LoVo (cell line): Measurements from ENCODE around the gene TMEM181.

Experiments used
- DNase-seq: peaks from one replicate; pipeline ENCODE4 v3.0.0-alpha.2; 2016; ENCODE audit warnings: low spot score

The TMEM181 gene

DNA sequence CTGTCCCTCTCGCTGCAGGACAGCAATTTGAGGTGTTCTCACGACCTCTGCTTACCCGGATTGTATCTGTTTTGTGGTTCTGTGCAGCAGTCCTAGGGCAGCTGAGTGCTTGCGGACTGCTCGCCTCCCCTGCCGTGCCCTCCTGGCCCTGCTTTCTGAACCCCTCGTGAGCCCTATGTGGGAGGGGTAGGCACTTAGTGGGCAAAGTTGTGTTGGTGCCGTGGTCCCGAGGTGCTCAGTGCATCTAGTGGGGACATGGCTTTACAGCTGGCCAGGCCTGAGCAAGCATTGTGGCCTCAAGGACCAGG lies 5.2 kb downstream of the TMEM181 start:
- DNase-seq, result no peak

DNA sequence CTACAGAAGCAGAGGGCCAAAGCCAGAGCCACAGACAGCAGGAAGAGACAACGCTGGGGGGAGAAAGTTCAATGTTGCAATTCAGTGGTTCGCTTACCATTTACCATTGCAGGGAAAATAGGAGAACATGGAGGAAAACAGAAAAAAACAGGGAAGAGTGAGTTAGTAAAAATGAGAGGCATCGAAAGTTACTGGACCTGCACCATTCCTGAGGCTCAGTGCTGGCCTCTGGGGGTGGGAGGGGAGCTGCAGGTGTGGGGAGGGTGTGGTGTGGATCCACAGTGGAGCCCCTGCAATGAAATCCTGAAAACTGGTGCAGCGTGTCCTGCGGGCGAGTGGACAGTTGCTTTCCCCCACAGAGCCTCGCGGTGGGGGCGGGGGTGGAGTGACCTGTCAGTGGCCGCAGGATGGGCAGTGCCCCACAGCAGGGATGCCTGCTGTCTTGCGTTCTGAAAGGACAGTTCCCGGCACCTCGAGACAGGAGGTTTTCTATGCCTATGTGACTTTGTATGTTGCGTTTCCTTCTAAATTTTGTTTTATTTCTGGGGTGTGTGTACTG lies 5.7 kb downstream of the TMEM181 start:
- no peak for DNase-seq

DNA sequence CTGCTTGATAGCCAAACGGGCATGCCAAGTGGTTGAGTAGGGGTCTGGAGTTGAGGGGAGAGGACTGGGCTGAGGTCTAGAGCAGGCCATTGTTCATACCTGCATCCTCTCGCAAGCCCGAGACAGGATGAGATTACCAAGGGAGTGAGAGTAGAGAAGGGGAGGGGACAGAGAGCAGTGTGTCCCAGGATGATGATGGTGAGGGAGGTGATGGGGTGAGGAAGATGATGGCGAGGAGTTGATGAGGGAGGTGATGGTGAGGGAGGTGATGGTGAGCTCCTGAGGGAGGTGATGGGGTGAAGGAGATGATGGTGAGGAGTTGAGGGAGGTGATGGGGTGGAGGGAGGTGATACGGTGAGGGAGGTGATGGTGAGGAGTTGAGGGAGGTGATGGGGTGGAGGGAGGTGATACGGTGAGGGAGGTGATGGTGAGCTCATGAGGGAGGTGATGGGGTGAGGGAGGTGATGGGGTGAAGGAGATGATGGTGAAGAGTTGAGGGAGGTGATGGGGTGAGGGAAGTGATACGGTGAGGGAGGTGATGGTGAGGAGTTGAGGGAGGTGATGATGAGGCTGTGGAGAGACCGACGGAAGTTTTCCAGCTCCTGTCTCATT lies 6.4 kb downstream of the TMEM181 start:
- DNase-seq, result no peak

DNA sequence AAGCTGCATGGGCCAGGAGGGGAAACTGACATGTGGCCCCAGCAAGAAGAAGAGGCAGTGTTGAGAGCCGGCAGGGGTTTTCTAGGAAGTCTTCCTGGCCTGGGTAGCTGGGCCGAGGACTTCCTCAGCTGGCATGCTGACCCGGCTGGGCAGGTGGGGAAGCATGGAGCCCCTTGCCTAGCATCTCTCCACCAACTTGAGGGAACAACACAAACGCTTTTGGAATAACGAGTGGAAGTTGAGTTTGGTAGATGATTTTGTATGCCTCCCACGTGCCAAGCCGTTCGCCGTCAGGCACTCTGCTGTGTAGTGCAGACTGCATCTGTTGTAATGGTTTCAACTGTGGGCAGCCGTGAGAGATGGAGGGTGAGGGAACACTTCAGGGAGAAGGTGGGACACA lies 7.3 kb downstream of the TMEM181 start:
- no peak for DNase-seq

DNA sequence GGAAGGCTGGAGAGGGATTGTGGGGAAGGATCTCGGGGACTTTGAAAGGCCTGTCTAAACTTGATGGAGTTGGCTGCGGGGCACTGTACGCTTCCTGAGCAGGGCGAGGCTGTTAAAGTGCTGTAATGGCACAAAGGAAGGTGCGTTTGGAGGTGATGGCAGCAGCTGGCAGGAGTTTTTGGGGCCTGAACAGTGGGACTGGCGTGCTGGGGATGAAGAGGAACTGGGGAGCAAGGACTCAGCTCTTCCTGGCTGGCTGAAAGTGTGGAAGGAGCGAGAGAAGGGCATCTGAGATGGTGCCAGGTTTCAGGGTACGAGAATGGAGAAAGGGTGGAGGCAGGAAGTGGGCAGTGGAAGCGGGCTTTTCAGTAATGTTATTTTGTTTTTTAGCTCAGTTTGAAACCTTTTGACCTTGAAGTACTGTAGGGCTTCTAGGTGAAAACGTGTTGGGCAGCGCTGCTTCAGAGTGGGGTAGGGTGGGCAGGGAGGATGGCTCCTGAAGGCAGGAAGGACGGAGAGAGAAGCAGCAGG lies 8.0 kb downstream of the TMEM181 start:
- no peak for DNase-seq

DNA sequence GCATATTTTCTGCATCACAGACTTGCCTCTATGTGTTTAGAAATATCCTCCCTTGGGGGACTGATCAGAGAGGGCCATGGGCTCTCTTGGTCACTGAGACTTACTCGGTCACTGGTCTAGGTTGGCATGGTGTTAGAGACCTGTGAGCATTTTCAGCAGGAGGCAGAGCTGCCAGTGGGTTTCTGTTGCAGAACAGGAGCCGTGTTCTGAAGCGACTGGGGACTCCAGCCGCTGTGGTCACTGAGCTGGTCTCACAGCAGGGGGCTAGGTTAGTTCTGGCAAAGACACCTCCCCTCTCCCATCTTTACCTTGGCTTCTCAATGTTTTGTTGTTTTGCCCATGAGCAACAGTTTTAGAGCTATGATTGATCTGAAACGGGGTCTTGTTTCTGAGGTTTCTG lies 8.7 kb downstream of the TMEM181 start:
- no peak for DNase-seq

DNA sequence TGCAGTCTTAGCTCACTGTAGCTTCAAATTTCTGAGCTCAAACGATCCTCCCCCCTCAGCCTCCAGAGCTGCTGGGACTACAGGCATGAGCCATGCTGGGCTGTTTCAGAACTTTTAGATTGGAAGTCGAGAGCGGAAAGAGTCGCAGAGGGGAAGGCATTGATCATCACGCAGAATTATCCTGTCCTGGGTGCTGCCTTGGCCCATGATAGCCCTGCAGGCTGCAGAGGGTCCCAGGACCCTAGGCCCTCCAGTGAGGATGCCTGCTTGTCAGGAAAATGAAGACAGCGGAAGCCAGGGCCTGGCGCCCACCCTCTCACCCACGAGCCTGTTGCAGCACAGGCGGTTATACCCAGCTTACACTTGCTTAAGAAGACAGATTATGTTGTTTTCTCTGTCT lies 9.1 kb downstream of the TMEM181 start:
- no peak for DNase-seq

DNA sequence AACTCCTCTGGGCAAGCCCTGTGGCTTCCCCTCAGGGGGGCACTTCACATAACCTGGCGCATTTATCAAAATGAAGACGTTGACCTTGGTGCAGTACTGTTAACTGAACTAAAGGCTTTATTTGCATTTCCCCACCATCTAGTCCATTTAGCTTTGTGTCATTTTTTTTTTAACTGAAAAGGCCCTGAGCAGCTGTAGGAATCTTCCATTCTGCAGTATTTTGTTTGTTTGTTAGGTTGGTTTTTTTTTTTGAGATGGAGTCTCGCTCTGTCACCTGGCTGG lies 10.7 kb downstream of the TMEM181 start:
- no peak for DNase-seq

DNA sequence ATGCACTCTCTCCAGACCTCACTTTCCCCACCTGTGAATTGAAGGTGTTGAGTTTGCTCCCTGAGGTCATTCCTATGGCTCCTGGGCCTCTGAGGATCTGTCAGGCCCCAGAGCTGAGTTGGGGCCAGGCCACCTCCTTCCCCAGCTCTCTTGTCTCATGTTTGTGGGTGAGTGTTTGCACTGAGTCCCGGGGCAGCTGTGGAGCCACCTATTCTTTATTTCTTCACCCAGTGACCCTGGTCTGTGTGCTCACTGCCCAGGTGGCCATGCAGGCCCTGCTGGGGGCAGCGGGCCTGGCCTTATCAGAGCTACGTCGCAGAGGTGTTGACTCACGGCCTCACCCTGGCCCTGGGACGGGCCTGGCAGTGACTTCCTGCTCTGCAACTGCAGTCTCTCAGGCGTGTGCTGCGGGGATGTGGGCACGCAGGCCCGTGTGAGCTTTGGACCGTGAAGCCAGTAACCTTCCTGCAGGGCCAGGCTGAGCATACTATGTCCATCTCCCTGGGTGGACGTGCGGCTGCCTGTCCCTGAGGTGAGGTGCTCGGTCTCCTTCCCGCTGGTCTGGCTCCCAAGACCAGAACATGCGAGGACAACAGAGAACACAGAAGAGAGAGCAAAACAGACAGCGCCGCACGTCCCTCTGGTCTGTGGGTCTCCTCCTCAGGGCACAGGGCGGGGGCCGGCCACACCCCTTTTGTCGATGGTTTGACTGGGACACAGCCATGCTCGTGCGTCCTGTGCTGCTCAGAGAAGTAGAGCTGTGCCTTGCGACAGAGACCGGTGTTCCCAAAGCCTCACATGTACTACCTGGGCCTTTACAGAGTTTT lies 12.1 kb downstream of the TMEM181 start:
- DNase-seq, result peak; percentile 60

DNA sequence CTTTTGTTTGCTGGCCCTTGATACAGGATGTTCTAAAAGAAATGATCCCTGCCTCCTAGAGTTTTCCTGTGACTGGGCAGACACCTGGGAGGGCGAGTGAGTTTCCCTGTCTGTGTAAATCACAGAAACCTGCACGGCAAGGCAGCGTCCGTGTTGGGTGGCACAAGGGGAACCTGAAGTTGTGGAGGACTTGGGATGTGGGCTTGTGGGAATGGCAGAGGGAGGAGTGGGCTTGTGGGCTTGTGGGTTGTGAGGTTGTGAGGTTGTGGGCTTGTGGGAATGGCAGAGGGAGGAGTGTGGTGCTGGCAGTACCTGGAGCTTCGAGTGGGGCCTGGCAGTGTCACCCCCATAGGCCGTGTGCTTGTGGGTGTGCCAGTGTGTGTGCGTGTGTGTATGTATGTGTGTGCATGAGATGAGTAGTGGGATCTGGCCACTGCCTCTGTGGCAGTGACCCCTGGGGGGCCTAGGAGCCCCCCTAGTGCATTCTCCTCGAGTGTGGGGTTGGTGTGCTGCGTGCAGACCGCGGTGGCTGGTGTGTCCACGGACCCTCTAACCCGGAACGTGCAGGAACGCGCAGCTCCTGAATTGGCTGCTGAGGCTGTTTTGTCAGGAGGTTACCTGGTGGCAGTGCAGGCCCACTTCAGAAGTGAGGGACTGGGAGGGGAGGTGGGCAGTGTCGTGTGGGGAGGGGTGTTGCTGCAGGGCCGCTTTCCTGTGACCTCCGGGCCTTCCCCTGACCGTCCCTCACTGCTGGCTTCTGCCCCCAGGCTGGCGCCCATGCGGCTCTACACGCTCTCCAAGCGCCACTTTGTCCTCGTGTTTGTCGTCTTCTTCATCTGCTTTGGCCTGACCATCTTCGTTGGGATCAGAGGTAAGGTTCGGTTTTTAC lies 13.0 kb downstream of the TMEM181 start:
- DNase-seq, result no peak

DNA sequence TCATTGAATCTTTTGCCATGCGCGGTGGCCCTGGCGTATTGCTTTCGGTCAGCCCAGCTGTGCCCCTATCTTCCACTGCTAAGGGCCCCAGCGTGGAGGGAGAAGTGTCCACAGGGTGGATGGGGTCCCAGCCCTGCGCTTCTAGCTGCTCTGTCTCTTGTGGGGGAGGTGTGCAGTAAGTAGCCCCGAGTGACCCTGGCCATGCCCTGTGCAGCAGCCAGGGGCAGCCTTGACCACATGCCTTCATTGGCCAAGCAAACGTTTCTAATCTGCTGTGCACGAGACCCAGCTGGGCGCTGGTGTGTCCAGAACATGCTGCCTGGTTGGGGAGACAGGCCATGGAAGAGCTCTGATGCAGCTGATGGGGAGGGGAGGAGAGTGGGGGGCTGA lies 13.6 kb downstream of the TMEM181 start:
- DNase-seq, result no peak

DNA sequence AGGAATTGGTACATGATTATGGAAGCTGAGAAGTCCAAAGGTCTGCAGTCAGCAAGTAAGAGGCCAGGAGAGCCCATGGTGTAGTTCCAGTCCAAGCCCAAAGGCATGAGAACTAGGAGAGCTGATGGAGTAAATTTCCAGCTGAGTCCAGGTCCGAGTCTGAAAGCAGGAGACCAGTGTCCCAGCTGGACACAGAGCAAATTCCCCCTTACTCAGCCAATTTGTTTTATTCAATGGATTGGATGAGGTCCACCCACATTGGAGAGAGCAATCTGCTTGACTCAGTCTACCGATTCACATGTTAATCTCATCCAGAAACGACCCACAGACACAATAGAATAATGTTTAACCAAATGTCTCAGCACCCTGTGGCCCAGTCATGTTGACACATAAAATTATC lies 14.9 kb downstream of the TMEM181 start:
- no peak for DNase-seq

DNA sequence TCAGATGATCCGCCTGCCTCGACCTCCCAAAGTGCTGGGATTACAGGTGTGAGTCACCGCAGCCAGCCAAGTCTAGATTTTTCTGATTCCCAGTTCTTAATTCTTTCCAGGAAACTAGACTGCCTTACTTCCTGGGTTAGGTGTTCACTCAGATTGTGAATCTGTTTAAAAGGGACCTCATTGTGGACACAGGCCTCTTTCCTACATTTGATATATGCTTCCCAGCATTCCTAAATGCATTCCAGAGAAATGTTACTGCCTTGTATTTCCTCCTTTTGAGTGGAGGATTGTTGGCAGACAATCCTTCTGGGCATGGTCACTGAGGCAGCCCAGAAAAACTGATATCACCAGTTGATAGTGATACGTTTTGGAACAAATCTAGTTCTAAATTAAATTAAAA lies 15.7 kb downstream of the TMEM181 start:
- DNase-seq, result no peak

DNA sequence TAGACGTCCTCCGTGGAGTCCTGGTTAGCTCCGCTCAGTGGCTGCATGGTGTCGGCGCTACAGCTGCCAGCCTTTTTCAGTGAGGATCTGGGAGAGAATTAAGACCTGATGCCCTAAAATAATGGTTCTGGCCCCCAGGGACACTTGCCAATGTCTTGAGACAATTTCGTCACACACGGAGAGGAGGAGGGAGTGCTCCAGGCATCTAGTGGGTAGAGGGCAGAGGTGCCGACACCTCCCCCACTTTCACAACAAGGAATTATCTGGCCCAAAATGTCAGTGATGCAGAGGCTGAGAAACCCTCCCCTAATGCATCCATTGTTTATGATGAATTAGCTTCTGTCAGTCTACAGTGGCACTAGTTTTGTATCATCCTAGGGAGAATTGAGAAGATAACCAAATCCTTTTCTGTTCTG lies 24.4 kb downstream of the TMEM181 start:
- no peak for DNase-seq

DNA sequence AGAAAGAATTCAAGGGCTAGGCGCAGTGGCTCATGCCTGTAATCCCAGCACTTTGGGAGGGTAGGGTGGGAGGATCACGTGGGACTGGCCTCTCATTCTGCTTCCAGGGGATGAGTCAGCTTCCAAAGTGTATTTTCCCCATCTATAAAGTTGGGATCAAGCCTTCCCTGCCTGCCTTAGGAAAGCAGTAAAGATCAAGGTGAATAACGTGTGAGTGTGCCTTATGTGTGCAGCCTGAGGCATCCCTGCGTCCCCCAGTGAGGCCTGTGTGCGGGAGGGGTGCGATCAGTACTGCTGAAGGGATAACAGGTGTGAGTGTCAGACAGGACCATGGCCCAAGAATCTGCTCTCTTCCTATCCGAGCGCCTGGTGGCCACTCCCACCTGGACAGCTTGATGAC lies 26.8 kb downstream of the TMEM181 start:
- no peak for DNase-seq

DNA sequence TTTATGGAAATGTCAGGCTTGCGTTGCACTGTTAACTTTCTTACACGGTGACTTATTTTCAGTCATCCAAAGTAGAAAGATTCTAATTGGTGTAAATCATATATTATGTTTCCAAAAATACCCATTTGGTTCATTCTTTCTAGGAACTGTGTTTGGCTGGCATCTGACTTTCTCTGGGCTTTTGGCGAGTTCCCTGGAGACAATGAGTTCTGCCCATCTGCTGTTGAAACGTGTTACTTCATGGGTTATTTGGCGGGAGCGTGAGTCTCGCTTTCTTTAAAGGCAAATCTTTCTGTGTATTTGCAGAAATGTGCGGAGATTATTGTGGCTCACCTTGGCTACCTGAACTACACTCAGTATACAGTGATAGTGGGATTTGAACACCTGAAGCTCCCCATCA lies 29.5 kb downstream of the TMEM181 start:
- DNase-seq, result no peak

DNA sequence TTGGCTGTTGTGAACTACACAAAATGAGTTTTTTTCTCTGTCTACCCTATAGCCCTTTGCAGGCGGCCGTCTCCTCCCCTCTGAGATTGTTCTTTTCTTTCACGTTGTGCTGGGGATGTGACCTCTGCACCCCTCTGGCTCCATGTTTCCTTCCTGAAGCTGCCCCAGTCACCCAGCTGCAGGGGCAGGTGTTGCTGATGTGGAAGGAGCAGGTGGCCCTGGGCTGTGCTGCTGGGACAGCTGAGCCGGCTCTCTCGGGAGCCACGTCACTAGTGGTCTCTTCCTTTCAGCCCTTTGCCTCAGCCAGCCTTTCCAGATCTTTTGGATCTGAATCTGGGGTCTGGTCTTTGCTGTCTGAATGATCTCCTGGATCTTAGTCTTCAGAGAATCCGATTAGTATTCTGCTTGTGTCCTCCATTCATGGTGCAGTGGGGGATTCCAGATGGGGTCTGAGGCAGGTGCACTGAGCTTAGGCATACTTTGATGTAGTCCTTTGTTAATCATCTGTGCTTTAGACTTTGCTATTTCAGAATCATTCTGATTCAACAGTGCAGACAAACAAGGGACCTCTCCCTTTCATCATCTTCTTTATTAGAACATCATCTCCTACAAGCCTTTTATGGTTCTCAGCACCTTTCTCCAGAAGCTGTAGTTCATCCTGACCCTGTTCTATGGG lies 31.4 kb downstream of the TMEM181 start:
- no peak for DNase-seq

DNA sequence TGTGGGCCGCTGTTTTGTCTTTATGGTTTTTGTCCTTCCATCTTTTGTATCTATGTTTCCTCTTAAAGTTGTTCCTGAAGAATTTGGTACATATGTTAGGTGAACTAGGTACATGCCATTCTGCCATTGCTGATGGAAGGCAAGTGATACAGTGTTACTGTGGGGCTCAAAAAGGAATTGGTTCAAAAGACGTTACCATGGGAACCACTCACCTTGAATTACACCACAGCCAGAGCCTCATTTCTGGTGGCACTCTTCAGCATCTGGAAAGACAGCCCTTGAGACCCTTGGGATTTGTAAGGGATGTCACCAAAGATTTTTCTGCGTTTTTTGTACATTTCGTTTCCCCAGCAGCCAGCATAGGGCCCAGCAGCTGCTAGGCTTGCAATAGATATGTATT lies 31.9 kb downstream of the TMEM181 start:
- DNase-seq, result no peak

DNA sequence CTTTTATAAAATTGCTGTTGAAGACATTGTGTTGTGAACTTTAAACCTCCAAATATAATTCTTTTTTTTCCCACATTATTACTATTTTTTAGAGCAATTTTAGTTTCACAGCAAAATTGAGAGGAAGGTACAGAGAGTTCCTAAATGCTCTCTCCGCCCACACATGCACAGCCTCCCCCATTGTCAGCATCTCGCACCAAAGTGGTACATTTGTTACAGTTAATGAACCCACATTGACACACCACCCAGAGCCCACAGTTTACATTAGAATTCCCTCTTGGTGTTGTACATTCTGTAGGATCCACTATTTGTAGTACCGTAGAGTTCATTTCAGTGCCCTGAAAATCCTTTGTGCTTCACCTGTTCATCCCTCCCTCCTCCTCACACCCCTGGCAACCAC lies 33.8 kb downstream of the TMEM181 start:
- no peak for DNase-seq

DNA sequence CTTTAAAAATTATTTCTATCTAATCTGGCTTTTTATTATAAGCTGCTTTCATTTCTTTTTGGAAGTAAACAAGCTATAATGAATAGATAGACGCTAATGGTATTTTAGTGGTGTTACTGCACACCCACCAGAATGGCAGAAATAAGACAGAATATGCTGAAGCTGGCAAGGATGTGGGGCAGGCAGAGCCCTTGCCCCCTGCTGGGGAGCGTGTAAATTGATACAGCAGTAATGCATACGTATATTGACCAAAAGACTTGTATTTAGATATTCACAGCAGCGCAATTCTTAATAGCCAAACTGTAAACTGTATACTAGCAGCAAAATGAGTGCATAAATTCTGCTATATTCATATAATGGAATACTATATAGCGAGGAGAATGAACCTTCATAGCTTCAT lies 35.3 kb downstream of the TMEM181 start:
- DNase-seq, result no peak

DNA sequence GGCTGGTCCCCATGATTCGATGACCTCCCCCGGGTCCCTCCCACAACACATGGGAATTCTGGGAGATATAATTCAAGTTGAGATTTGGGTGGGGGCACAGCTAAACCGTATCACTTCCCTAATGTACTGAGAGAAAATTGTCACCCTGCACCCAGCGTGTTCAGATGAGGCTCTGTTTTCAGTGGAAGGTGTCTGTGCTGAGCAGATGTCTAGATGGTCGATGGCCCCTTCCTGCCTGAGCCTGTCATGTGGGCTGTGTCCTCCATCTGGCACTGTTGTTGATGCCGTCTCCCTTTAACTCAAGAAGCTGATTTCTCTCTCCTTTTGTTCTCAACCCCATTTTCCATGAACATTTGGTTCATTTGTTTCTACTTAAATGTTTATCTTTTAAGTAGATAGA lies 37.0 kb downstream of the TMEM181 start:
- DNase-seq, result no peak

DNA sequence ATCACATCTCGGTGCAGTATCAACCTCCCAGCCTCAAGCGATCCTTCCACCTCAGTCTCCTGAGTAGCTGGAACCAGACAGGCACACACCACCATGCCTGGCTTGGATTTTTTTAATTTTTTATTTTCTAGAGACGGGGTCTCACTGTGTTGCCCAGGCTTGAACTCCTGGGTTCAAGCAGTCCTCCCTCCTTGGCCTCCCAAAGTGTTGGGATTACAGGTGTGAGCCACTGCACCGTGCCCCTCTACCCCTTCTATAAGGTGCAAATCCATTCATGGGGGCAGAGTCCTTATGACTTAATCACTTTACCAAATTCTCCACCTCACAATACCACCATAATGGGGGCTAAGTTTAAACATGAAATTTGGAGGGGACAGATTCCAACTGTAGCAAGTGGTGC lies 37.7 kb downstream of the TMEM181 start:
- no peak for DNase-seq
